ENCODE results near the gene PSME4. TPM values are rescaled to one million over a fixed set of nuclear protein-coding genes. Genes with fewer than 3 reads are reported as not detected.

PSME4 gene
- total RNA-seq, 1 donor from 2014 or later: 63.6 TPM

GRCh38 chr2:53867169-53867568, 103.6 kb downstream of the PSME4 start:
- Histone ChIP-seq H3K4me3 (no peak overlapping the region), H3K36me3 (peaks cover 77% of the 10 kb centered on the region), H3K27me3 (ENCODE audit: low read depth) (no peaks in the 10 kb centered on the region), H3K9me3 (replicated peaks) (no peaks in the 10 kb centered on the region), H3K27ac (replicated peaks) (peak overlapping the region; percentile 14), H3K4me1 (peaks cover 10% of the 10 kb centered on the region)
- TF ChIP-seq CTCF (IDR thresholded peaks at IDR 0.05; ENCODE audit: borderline replicate concordance): no peak
- no peak for DNase-seq
- intact Hi-C loops (cut with micrococcal nuclease): no loop called here

GRCh38 chr2:53865962-53866361, 104.8 kb downstream of the PSME4 start:
- TF ChIP-seq CTCF (IDR thresholded peaks at IDR 0.05; ENCODE audit: borderline replicate concordance): no peak
- DNase-seq: no peak
- H3K36me3 ChIP-seq: peaks cover 75% of the 10 kb centered on the region

GRCh38 chr2:53865264-53865663, 105.5 kb downstream of the PSME4 start:
- DNase-seq: no peak
- peaks cover 68% of the 10 kb centered on the region for H3K36me3 ChIP-seq
- H3K9me3 ChIP-seq (replicated peaks): no peaks in the 10 kb centered on the region
- no peak for TF ChIP-seq CTCF (IDR thresholded peaks at IDR 0.05; ENCODE audit: borderline replicate concordance)
- intact Hi-C loops (cut with micrococcal nuclease): no loop called here
- H3K4me3 ChIP-seq: no peak overlapping the region
- no peak overlapping the region for H3K27ac ChIP-seq (replicated peaks)
- H3K4me1 ChIP-seq: peaks cover 11% of the 10 kb centered on the region
- no peaks in the 10 kb centered on the region for H3K27me3 ChIP-seq (ENCODE audit: low read depth)

More at GRCh38 chr2:53865962-53866361, 104.8 kb downstream of the PSME4 start:
- intact Hi-C loops (cut with micrococcal nuclease): no loop called here
- no peaks in the 10 kb centered on the region for H3K9me3 ChIP-seq (replicated peaks)
- no peak overlapping the region for H3K4me3 ChIP-seq
- H3K4me1 ChIP-seq: peaks cover 10% of the 10 kb centered on the region
- H3K27me3 ChIP-seq (ENCODE audit: low read depth): no peaks in the 10 kb centered on the region
- no peak overlapping the region for H3K27ac ChIP-seq (replicated peaks)

GRCh38 chr2:53863538-53864227, 107.1 kb downstream of the PSME4 start:
- intact Hi-C loops (cut with micrococcal nuclease): no loop called here
- no peak overlapping the region for H3K4me3 ChIP-seq
- peaks cover 52% of the 10 kb centered on the region for H3K36me3 ChIP-seq
- no peak for DNase-seq
- peaks cover 20% of the 10 kb centered on the region for H3K4me1 ChIP-seq
- no peak for TF ChIP-seq CTCF (IDR thresholded peaks at IDR 0.05; ENCODE audit: borderline replicate concordance)
- no peak overlapping the region for H3K27ac ChIP-seq (replicated peaks)
- H3K9me3 ChIP-seq (replicated peaks): no peaks in the 10 kb centered on the region
- H3K27me3 ChIP-seq (ENCODE audit: low read depth): no peaks in the 10 kb centered on the region

GRCh38 chr2:53861824-53862223, 109.0 kb downstream of the PSME4 start:
- Histone ChIP-seq H3K27me3 (ENCODE audit: low read depth) (no peaks in the 10 kb centered on the region), H3K9me3 (replicated peaks) (no peaks in the 10 kb centered on the region), H3K27ac (replicated peaks) (no peak overlapping the region), H3K4me3 (no peak overlapping the region), H3K4me1 (peaks cover 20% of the 10 kb centered on the region), H3K36me3 (peaks cover 37% of the 10 kb centered on the region)
- TF ChIP-seq CTCF (IDR thresholded peaks at IDR 0.05; ENCODE audit: borderline replicate concordance): no peak
- intact Hi-C loops (cut with micrococcal nuclease): no loop called here
- DNase-seq: no peak

Data from left ventricle myocardium inferior (tissue), 1 donor.